Skeletal muscle tissue (tissue), 4 donors: ENCODE data around the gene RNF19B. TPM values are rescaled to one million over a fixed set of nuclear protein-coding genes. Genes with fewer than 3 reads are reported as not detected.

Experiments used
- H3K27ac ChIP-seq: one replicate; pipeline ENCODE4 v1.7.0; 2013; ENCODE audit warnings: mild to moderate bottlenecking, low read depth, low read length, inconsistent platforms
- H3K27me3 ChIP-seq, 3 donors: one replicate each; pipeline ENCODE4 v1.7.0; 2013; ENCODE audit warnings: low read length in 3 of 3; ENCODE audit not compliant: control insufficient read depth in 3 of 3, insufficient read depth in 3 of 3
- H3K36me3 ChIP-seq, 3 donors: one replicate each; pipeline ENCODE4 v1.7.0; 2013; ENCODE audit warnings: low read length in 3 of 3; ENCODE audit not compliant: control insufficient read depth in 3 of 3, insufficient read depth in 3 of 3
- H3K4me1 ChIP-seq, 3 donors: one replicate each; pipeline ENCODE4 v1.7.0; 2013; ENCODE audit warnings: low read length in 3 of 3, mild to moderate bottlenecking in 3 of 3; ENCODE audit not compliant: control insufficient read depth in 3 of 3, insufficient read depth in 3 of 3
- H3K4me3 ChIP-seq, 3 donors: one replicate each; pipeline ENCODE4 v1.7.0; 2013; ENCODE audit warnings: low read length in 3 of 3
- H3K9ac ChIP-seq, 3 donors: one replicate each; pipeline ENCODE4 v1.7.0; 2013; ENCODE audit warnings: low read length in 3 of 3, mild to moderate bottlenecking in 3 of 3, moderate library complexity in 2 of 3, low read depth in 1 of 3
- H3K9me3 ChIP-seq, 3 donors: one replicate each; pipeline ENCODE4 v1.7.0; 2013; ENCODE audit warnings: low read length in 3 of 3; ENCODE audit not compliant: control insufficient read depth in 3 of 3
- total RNA-seq: library from RNA; depleted of rRNA; stranded (reverse); fragments of >200 nt; gene quantifications from one replicate; pipeline ENCODE4 v1.2.3, GENCODE V29; 2014
- donor health status: Osteomylitis.

The RNF19B gene
- total RNA-seq, 1 donor from 2014 or later, result 5.7 TPM

GRCh38 chr1:32992489-32993323 lies 28.1 kb upstream of the RNF19B start:
- Histone ChIP-seq H3K4me1 (peaks cover 29 to 44% (median 37%) of the 10 kb centered on the region in 3 donors), H3K36me3 (no peaks in the 10 kb centered on the region), H3K4me3 (no peak overlapping the region), H3K9me3 (no peaks in the 10 kb centered on the region), H3K27me3 (no peaks in the 10 kb centered on the region), H3K27ac (peak overlapping the region; percentile 28), H3K9ac (no peak overlapping the region)

- Histone ChIP-seq H3K27me3 (no peaks in the 10 kb centered on the region), H3K9ac (no peak overlapping the region), H3K9me3 (no peaks in the 10 kb centered on the region), H3K36me3 (peaks cover 0 to under 1% (median 0%) of the 10 kb centered on the region in 3 donors), H3K27ac (peak overlapping the region; percentile 28), H3K4me3 (no peak overlapping the region), H3K4me1 (peaks cover 25 to 39% (median 31%) of the 10 kb centered on the region in 3 donors)
Observed at GRCh38 chr1:32991819-32992488, 27.3 kb upstream of the RNF19B start.

DNA sequence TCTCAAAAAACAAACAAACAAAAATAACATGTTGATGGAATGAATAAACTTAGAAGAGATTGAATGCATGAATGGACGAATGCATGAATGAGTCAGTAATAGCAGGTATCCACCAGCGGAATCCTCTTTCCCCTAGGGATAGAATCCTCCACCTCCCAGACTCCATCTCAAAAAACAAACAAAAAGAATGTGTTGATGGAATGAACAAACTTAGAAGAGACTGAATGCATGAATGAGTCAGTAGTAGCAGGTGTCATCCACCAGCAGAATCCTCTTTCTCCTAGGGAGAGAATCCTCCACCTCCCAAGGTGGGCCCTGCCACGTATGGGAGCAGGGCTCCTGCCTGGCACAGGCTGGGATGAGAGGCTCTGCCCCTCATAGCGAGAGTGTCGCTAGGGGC lies 26.8 kb upstream of the RNF19B start:
- peaks cover 0 to 3% (median 0%) of the 10 kb centered on the region in 3 donors for H3K36me3 ChIP-seq
- H3K27me3 ChIP-seq, result no peaks in the 10 kb centered on the region
- peaks cover 23 to 39% (median 29%) of the 10 kb centered on the region in 3 donors for H3K4me1 ChIP-seq
- H3K4me3 ChIP-seq, result no peak overlapping the region
- H3K9me3 ChIP-seq, result no peaks in the 10 kb centered on the region
- H3K27ac ChIP-seq, result peak overlapping the region; percentile 28
- no peak overlapping the region for H3K9ac ChIP-seq

GRCh38 chr1:32990887-32991286 lies 26.3 kb upstream of the RNF19B start:
- Histone ChIP-seq H3K4me3 (no peak overlapping the region), H3K4me1 (peaks cover 23 to 39% (median 29%) of the 10 kb centered on the region in 3 donors), H3K9me3 (no peaks in the 10 kb centered on the region), H3K27ac (no peak overlapping the region), H3K9ac (no peak overlapping the region), H3K27me3 (no peaks in the 10 kb centered on the region), H3K36me3 (peaks cover 0 to 3% (median 0%) of the 10 kb centered on the region in 3 donors)

DNA sequence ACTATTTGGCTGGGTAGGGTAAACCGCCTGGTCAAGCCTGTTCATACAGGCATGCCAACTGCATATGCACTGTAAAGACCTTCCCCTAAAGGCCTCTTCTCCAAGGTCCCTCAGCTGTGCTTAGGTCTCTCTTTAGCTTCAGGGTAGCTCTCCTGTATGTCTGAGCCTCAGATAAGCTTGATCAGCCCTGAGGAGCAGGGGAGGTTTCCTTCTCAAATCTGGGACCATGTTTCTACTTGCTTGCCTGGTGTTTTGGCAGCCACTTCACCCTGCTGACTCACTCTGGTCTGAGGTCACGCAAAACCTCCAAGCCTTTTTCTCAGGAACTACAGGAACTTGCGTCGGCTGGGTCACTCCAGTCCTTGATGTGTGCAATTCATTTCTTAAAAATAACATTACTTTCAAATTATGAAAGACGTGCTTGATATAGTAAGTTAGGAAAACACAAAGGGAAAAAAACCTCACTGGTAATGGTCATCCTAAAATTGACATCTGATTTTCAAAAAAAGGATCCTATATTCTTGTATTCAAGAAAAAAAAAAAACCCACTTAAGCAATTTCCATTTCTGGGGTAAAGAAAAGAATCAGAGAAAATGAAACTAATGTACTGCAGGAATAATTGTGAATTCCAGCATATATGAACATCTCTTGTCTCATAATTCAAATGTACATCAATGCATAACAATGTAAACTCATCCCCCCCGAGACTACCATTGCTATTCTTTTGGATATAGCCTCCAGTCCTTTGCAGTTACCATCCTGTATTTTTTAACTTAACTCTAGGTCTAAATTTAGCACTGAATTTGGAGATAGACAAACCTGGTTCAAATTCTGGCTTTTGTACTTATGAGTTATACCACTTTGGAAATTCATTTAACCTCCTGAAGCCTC lies 24.8 kb upstream of the RNF19B start:
- no peaks in the 10 kb centered on the region for H3K27me3 ChIP-seq
- H3K27ac ChIP-seq, result peak overlapping the region; percentile 72
- peak overlapping the region in 1 of 3 donors; percentile 14 for H3K9ac ChIP-seq
- peak overlapping the region in 1 of 3 donors; percentile 11 for H3K4me3 ChIP-seq
- H3K36me3 ChIP-seq, result peaks cover 0 to 3% (median 0%) of the 10 kb centered on the region in 3 donors
- peaks cover 23 to 39% (median 30%) of the 10 kb centered on the region in 3 donors for H3K4me1 ChIP-seq
- H3K9me3 ChIP-seq, result no peaks in the 10 kb centered on the region

DNA sequence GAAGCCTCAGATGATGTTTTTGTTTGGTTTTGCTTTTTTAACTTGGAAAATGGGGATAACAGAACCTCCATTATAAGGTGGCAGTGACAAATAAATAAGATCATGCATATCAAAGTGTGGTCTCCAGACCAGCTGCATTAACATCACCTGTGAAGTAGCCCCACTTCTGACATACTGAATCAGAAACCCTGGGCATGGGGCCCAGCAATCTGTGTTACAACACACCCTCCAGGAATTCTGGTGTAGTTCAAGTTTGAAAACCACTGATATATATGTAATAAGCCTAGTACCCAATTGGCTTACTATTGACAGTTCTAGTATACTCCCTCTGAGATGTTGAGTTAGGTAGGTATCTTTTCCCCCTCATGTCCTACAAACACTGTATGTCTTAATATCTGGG lies 24.1 kb upstream of the RNF19B start:
- Histone ChIP-seq H3K27me3 (no peaks in the 10 kb centered on the region), H3K9ac (no peak overlapping the region), H3K9me3 (no peaks in the 10 kb centered on the region), H3K4me3 (no peak overlapping the region), H3K36me3 (peaks cover 0 to 3% (median 0%) of the 10 kb centered on the region in 3 donors), H3K4me1 (peaks cover 23 to 33% (median 29%) of the 10 kb centered on the region in 3 donors), H3K27ac (peak overlapping the region; percentile 72)

DNA sequence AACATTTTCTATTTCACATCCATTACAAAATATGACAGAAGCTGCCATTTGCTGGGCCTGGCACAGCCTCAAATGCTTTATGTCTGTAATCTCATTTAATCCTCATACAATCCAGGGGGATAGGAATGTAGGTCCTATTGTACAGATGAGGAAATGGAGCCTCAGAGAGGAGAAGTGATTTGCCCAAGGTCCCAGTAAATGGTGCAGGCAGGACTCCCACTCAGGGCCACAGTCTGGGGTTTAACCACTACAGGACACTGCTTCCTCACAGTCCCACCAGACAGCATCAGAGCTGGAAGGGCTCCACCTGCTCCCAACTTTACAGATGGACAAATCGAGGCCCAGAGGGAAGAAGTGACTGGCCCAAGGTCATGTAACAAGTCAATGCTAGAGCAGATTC lies 20.6 kb upstream of the RNF19B start:
- no peak overlapping the region for H3K27ac ChIP-seq
- no peaks in the 10 kb centered on the region for H3K27me3 ChIP-seq
- H3K9ac ChIP-seq, result no peak overlapping the region
- H3K36me3 ChIP-seq, result peaks cover 0 to 3% (median 0%) of the 10 kb centered on the region in 3 donors
- no peak overlapping the region for H3K4me3 ChIP-seq
- no peaks in the 10 kb centered on the region for H3K9me3 ChIP-seq
- peaks cover 9 to 19% (median 15%) of the 10 kb centered on the region in 3 donors for H3K4me1 ChIP-seq

DNA sequence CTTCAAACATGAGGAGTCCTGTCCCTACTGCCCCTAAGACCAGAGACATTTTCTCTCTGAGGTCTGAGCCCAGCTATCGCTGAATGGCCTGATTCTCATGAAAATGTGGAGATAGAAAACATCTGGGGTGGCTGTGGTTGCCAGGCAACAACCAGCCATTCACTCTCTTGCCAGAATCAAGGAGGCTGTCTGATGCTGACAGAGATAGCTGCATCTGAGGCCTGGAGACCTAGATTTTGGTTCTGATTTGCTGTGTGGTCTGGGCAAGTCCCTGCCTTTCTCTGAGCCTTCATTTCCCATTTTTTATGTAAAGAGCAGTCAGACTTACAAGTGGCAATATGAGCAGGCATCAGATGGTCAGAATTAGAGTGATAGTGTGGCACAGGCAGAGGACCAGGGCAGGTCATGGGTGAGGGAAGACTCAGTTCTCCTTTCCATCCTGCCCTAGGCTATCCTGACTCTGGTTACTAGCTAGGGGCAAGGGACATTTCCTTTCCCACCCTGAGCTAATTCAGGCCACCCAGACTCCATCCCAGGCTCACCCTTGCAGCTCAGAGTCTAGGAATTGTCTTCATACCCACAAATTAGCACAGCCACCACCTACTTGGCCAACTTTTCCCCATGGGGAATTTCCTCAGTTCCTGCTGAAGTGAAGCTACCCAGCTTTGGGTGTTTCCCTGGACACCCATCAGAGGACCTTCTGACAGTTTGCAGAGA lies 20.0 kb upstream of the RNF19B start:
- no peak overlapping the region for H3K4me3 ChIP-seq
- H3K4me1 ChIP-seq, result peaks cover 9 to 19% (median 15%) of the 10 kb centered on the region in 3 donors
- H3K36me3 ChIP-seq, result peaks cover 0 to 3% (median 0%) of the 10 kb centered on the region in 3 donors
- H3K9ac ChIP-seq, result no peak overlapping the region
- no peaks in the 10 kb centered on the region for H3K9me3 ChIP-seq
- no peak overlapping the region for H3K27ac ChIP-seq
- no peaks in the 10 kb centered on the region for H3K27me3 ChIP-seq

- H3K4me3 ChIP-seq, result no peak overlapping the region
- no peaks in the 10 kb centered on the region for H3K27me3 ChIP-seq
- no peaks in the 10 kb centered on the region for H3K9me3 ChIP-seq
- H3K27ac ChIP-seq, result no peak overlapping the region
- H3K9ac ChIP-seq, result no peak overlapping the region
- H3K4me1 ChIP-seq, result peaks cover 6 to 17% (median 12%) of the 10 kb centered on the region in 3 donors
- H3K36me3 ChIP-seq, result peaks cover 0 to 3% (median 0%) of the 10 kb centered on the region in 3 donors
Observed at GRCh38 chr1:32984090-32984454, 19.5 kb upstream of the RNF19B start.
